NB4 (cell line): ENCODE results near the gene WNT3.

Experiments used
- CTCF ChIP-seq: IDR thresholded peaks from one replicate; pipeline ENCODE4 v1.5.1; 2012; ENCODE audit warnings: low read depth, low read length
- MAX ChIP-seq: IDR thresholded peaks from 2 replicates; pipeline ENCODE4 v1.6.1; 2011; ENCODE audit warnings: low read depth, low read length
- MYC ChIP-seq: IDR thresholded peaks from 2 replicates; pipeline ENCODE4 v1.6.1; 2011; ENCODE audit warnings: low read depth, low read length
- POLR2A ChIP-seq: IDR thresholded peaks from 2 replicates; pipeline ENCODE4 v1.6.1; 2011; ENCODE audit warnings: mild to moderate bottlenecking; ENCODE audit not compliant: insufficient read length; ENCODE audit errors: extremely low read depth

GRCh38 chr17:46794318-46794717 lies 24.2 kb downstream of the WNT3 start:
- TF ChIP-seq CTCF (no peak), POLR2A (no peak), MAX (no peak), MYC (no peak)
